ENCODE data around the gene TNF.

DNA sequence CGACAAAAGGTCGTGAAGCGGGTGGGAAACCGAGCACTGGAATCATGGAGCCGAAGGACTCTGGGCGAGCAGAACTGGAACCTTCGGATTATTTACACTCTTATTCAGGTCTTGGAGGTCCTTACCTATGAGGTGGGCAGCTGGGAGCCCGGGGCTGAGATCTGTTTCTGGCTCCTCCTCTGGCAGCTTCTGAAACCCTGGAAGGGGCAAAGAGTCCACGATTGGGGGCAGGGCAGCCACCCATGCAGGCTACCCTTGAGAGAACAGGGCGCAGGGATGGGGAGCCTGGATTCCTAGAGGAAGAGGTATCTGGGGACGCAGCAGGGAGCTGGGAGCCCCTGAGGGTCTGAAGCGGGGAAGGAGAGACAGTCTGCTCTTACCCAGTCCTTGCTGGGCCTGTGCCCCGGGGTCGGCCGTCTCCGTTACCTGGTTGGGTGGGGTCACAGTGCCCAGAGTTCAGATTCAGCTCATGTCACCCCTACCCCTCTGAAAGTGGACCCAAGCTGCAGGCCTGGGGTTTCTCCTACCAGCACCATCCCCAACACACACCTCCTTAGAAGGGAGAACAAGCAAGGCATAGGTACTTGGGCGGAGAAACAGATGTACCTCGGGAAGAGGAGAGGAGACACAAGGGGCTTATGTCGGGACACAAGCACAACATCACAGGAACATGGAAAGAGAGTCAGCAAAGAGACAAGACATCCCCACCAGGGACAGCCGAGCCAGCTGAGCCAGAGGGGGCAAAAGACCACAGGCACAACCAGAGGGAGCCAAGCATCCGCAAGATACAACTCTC is 6.3 kb downstream of the TNF start:
- TF ChIP-seq, protein P1, sequence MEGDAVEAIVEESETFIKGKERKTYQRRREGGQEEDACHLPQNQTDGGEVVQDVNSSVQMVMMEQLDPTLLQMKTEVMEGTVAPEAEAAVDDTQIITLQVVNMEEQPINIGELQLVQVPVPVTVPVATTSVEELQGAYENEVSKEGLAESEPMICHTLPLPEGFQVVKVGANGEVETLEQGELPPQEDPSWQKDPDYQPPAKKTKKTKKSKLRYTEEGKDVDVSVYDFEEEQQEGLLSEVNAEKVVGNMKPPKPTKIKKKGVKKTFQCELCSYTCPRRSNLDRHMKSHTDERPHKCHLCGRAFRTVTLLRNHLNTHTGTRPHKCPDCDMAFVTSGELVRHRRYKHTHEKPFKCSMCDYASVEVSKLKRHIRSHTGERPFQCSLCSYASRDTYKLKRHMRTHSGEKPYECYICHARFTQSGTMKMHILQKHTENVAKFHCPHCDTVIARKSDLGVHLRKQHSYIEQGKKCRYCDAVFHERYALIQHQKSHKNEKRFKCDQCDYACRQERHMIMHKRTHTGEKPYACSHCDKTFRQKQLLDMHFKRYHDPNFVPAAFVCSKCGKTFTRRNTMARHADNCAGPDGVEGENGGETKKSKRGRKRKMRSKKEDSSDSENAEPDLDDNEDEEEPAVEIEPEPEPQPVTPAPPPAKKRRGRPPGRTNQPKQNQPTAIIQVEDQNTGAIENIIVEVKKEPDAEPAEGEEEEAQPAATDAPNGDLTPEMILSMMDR (IDR thresholded peaks at IDR 0.05): no peak
- TF ChIP-seq YY1 (IDR thresholded peaks at IDR 0.05; ENCODE audit: low read depth) (no peak), POLR2AphosphoS5 (IDR thresholded peaks at IDR 0.05; ENCODE audit: low read depth, low read length) (no peak)
